ENCODE data around the gene SAFB. TPM values are rescaled to one million over a fixed set of nuclear protein-coding genes. Genes with fewer than 3 reads are reported as not detected.

SAFB gene
- total RNA-seq, 4 donors from 2014 or later, result 90.5 to 368 (median 185) TPM

GRCh38 chr19:5676105-5676771 is 53.4 kb downstream of the SAFB start:
- H3K36me3 ChIP-seq, result no peaks in the 10 kb centered on the region
- H3K4me1 ChIP-seq, result peaks cover 11 to 14% (median 13%) of the 10 kb centered on the region in 4 donors
- DNase-seq, result no peak
- no peaks in the 10 kb centered on the region for H3K9me3 ChIP-seq
- no peak for TF ChIP-seq CTCF (IDR thresholded peaks at IDR 0.05)
- TF ChIP-seq POLR2A (IDR thresholded peaks at IDR 0.05), result no peak
- TF ChIP-seq POLR2AphosphoS5 (IDR thresholded peaks at IDR 0.05), result no peak
- no peak for TF ChIP-seq EP300 (IDR thresholded peaks at IDR 0.05; ENCODE audit: low read depth)
- 60% methylated on average over 17 of the region's 17 CpGs; no CpG with 5 or more reads in 1 of the 2 donors for WGBS, 2 donors (ENCODE audit: low coverage in 1 of 2)
- no peaks in the 10 kb centered on the region for H3K27me3 ChIP-seq
- in situ Hi-C loops (cut with MboI; ENCODE audit: low pct_ligation_motif_present in 1 of 4, low pct_unique_long_range_greater_than_20kb in 1 of 4, low sequenced_read_pairs in 3 of 4), result no loop called here
- no peak overlapping the region for H3K4me3 ChIP-seq
- H3K27ac ChIP-seq, result no peak overlapping the region
- intact Hi-C loops (cut with DNase I; ENCODE audit: low total_unique reads), result no loop called here

GRCh38 chr19:5676772-5677105 is 53.9 kb downstream of the SAFB start:
- intact Hi-C loops (cut with DNase I; ENCODE audit: low total_unique reads), result no loop called here
- no peak for TF ChIP-seq EP300 (IDR thresholded peaks at IDR 0.05; ENCODE audit: low read depth)
- TF ChIP-seq POLR2AphosphoS5 (IDR thresholded peaks at IDR 0.05), result no peak
- TF ChIP-seq CTCF (IDR thresholded peaks at IDR 0.05), result no peak
- TF ChIP-seq POLR2A (IDR thresholded peaks at IDR 0.05), result no peak
- H3K9me3 ChIP-seq, result no peaks in the 10 kb centered on the region
- 60% methylated on average over 11 of the region's 13 CpGs; no CpG with 5 or more reads in 1 of the 2 donors for WGBS, 2 donors (ENCODE audit: low coverage in 1 of 2)
- no peak for DNase-seq
- H3K4me3 ChIP-seq, result no peak overlapping the region
- H3K36me3 ChIP-seq, result no peaks in the 10 kb centered on the region
- in situ Hi-C loops (cut with MboI; ENCODE audit: low pct_ligation_motif_present in 1 of 4, low pct_unique_long_range_greater_than_20kb in 1 of 4, low sequenced_read_pairs in 3 of 4), result no loop called here
- H3K27me3 ChIP-seq, result no peaks in the 10 kb centered on the region
- H3K4me1 ChIP-seq, result peaks cover 11 to 15% (median 14%) of the 10 kb centered on the region in 4 donors
- H3K27ac ChIP-seq, result no peak overlapping the region

GRCh38 chr19:5677136-5677535 is 54.3 kb downstream of the SAFB start:
- no peak overlapping the region for H3K27ac ChIP-seq
- 87% methylated on average over 10 of the region's 10 CpGs; no CpG with 5 or more reads in 1 of the 2 donors for WGBS, 2 donors (ENCODE audit: low coverage in 1 of 2)
- peaks cover 11 to 15% (median 14%) of the 10 kb centered on the region in 4 donors for H3K4me1 ChIP-seq
- no peaks in the 10 kb centered on the region for H3K27me3 ChIP-seq
- intact Hi-C loops (cut with DNase I; ENCODE audit: low total_unique reads), result no loop called here
- in situ Hi-C loops (cut with MboI; ENCODE audit: low pct_ligation_motif_present in 1 of 4, low pct_unique_long_range_greater_than_20kb in 1 of 4, low sequenced_read_pairs in 3 of 4), result no loop called here
- TF ChIP-seq POLR2AphosphoS5 (IDR thresholded peaks at IDR 0.05) (no peak), CTCF (IDR thresholded peaks at IDR 0.05) (no peak), EP300 (IDR thresholded peaks at IDR 0.05; ENCODE audit: low read depth) (no peak), POLR2A (IDR thresholded peaks at IDR 0.05) (no peak)
- no peak overlapping the region for H3K4me3 ChIP-seq
- no peaks in the 10 kb centered on the region for H3K9me3 ChIP-seq
- no peaks in the 10 kb centered on the region for H3K36me3 ChIP-seq
- no peak for DNase-seq

GRCh38 chr19:5677580-5677979 is 54.7 kb downstream of the SAFB start:
- Histone ChIP-seq H3K27ac (no peak overlapping the region), H3K27me3 (no peaks in the 10 kb centered on the region), H3K4me1 (peaks cover 11 to 15% (median 14%) of the 10 kb centered on the region in 4 donors), H3K4me3 (no peak overlapping the region), H3K36me3 (no peaks in the 10 kb centered on the region), H3K9me3 (no peaks in the 10 kb centered on the region)
- intact Hi-C loops (cut with DNase I; ENCODE audit: low total_unique reads) (no loop called here), in situ Hi-C loops (cut with MboI; ENCODE audit: low pct_ligation_motif_present in 1 of 4, low pct_unique_long_range_greater_than_20kb in 1 of 4, low sequenced_read_pairs in 3 of 4) (no loop called here)
- WGBS, 2 donors (ENCODE audit: low coverage in 1 of 2), result 86% methylated on average over 9 of the region's 9 CpGs; no CpG with 5 or more reads in 1 of the 2 donors
- no peak for DNase-seq
- TF ChIP-seq CTCF (IDR thresholded peaks at IDR 0.05) (no peak), POLR2A (IDR thresholded peaks at IDR 0.05) (no peak), EP300 (IDR thresholded peaks at IDR 0.05; ENCODE audit: low read depth) (no peak), POLR2AphosphoS5 (IDR thresholded peaks at IDR 0.05) (no peak)

All from transverse colon (tissue), 4 donors.